Measurements from ENCODE around the gene TLK2. TPM values are rescaled to one million over a fixed set of nuclear protein-coding genes. Genes with fewer than 3 reads are reported as not detected.

TLK2 gene
- polyA plus RNA-seq, 12 donors = 42.9 to 65.0 (median 51.0) TPM; not detected in 1

GRCh38 chr17:62626719-62627218, 148.1 kb downstream of the TLK2 start:
- peak; percentile 91 for DNase-seq

GRCh38 chr17:62627219-62627903, 148.7 kb downstream of the TLK2 start, which contains the start of gene MRC2:
Gene MRC2, plus strand, starts transcription at chr17:62627670. Its CDS starts 133 bp downstream, at chr17:62627803.
- peak; percentile 87 for DNase-seq

- peak; percentile 80 for DNase-seq
Measured at GRCh38 chr17:62627904-62628633, 149.4 kb downstream of the TLK2 start.

- no peak for DNase-seq
Measured at GRCh38 chr17:62628831-62629555, 150.4 kb downstream of the TLK2 start.

- DNase-seq = no peak
Measured at GRCh38 chr17:62629556-62630364, 151.1 kb downstream of the TLK2 start.

GRCh38 chr17:62630365-62631085, 151.9 kb downstream of the TLK2 start:
- DNase-seq = no peak

- no peak for DNase-seq
Measured at GRCh38 chr17:62631086-62631935, 152.7 kb downstream of the TLK2 start.

- no peak for DNase-seq
Measured at GRCh38 chr17:62631936-62632924, 153.6 kb downstream of the TLK2 start.

- no peak for DNase-seq
Measured at GRCh38 chr17:62637809-62638208, 159.2 kb downstream of the TLK2 start.

- no peak for DNase-seq
Measured at GRCh38 chr17:62641153-62641552, 162.5 kb downstream of the TLK2 start.

GRCh38 chr17:62641951-62642350, 163.3 kb downstream of the TLK2 start:
- DNase-seq = no peak

GRCh38 chr17:62643496-62643895, 164.9 kb downstream of the TLK2 start:
- no peak for DNase-seq

- DNase-seq = no peak
Measured at GRCh38 chr17:62644487-62645173, 166.0 kb downstream of the TLK2 start.

GRCh38 chr17:62648251-62648955, 169.8 kb downstream of the TLK2 start:
- no peak for DNase-seq

- no peak for DNase-seq
Measured at GRCh38 chr17:62648956-62649294, 170.3 kb downstream of the TLK2 start.

GRCh38 chr17:62649570-62649969, 170.9 kb downstream of the TLK2 start:
- no peak for DNase-seq

GRCh38 chr17:62650587-62650986, 172.0 kb downstream of the TLK2 start:
- DNase-seq = no peak

Data from muscle of arm (tissue), 12 donors.